GM12878 (cell line): Measurements from ENCODE around the gene ATF6B. TPM values are rescaled to one million over a fixed set of nuclear protein-coding genes. Genes with fewer than 3 reads are reported as not detected.

Source experiments
- ATAC-seq: fragments of 200-7000 bp; cut with Tn5 transposase; 3 replicates; pipeline ENCODE4 v1.9.1; 2020; ENCODE audit warnings: mild to moderate bottlenecking, moderate library complexity
- BruUV-seq: library from RNA; stranded (reverse); fragments of 400-500 nt; replicated peaks from 2 replicates; lab custom pipeline; 2021; lab: Mats Ljungman, UMichigan
- CTCF ChIA-PET: fragments of 300-600 bp; sonication (Branson Sonifier 250); formaldehyde crosslinking; extraction: SDS; loops from one replicate; lab custom pipeline; 2021; ENCODE audit warnings: inconsistent platforms; lab: Yijun Ruan, JAX
- POLR2A ChIA-PET: fragments of 350-600 bp; formaldehyde crosslinking; extraction: SDS; loops from one replicate; lab custom pipeline; 2021; ENCODE audit warnings: inconsistent platforms; lab: Charles Lee
- RAD21 ChIA-PET: fragments of 300-600 bp; sonication (Branson Sonifier 250); formaldehyde crosslinking; loops from one replicate; lab custom pipeline; 2023; ENCODE audit warnings: antibody characterized with exemption; ENCODE audit not compliant: unreplicated experiment; lab: Charles Lee
- SMC1A ChIA-PET: fragments of 300-600 bp; sonication (Branson Sonifier 250); formaldehyde crosslinking; loops from one replicate; lab custom pipeline; 2023; ENCODE audit not compliant: unreplicated experiment, uncharacterized antibody; lab: Charles Lee
- DNase-seq: peaks from one replicate; pipeline ENCODE4 v3.0.0-alpha.2; 2011; ENCODE audit warnings: low read depth, low spot score
- FAIRE-seq: peaks from 3 replicates; lab custom pipeline; 2011; peaks lifted over from hg19 to GRCh38; lab: Jason Lieb, UNC
- H2AFZ ChIP-seq: 2 replicates; pipeline ENCODE4 v1.6.0; 2011; ENCODE audit warnings: low read depth, low read length, control low read depth; ENCODE audit not compliant: control insufficient read depth
- H3K27ac ChIP-seq: 2 replicates; pipeline ENCODE4 v1.5.1; 2011; ENCODE audit warnings: control low read depth; ENCODE audit not compliant: control insufficient read depth, insufficient read depth
- H3K27me3 ChIP-seq, 2 experiments: replicated peaks in 1 of 2; 2 replicates each; pipeline versions ENCODE4 v1.6.0 to v1.6.1; 2011; ENCODE audit warnings: low read length in 1 of 2; ENCODE audit not compliant: control insufficient read depth in 2 of 2, insufficient read depth in 2 of 2
- H3K36me3 ChIP-seq, 2 experiments: 2 replicates each; pipeline ENCODE4 v1.5.1; 2011; ENCODE audit warnings: low read length in 1 of 2; ENCODE audit not compliant: control insufficient read depth in 2 of 2, insufficient read depth in 2 of 2
- H3K4me1 ChIP-seq: 2 replicates; pipeline ENCODE4 v1.6.1; 2011; ENCODE audit warnings: mild to moderate bottlenecking, low read length, moderate library complexity, mixed read lengths; ENCODE audit not compliant: control insufficient read depth, insufficient read depth
- H3K4me2 ChIP-seq: 2 replicates; pipeline ENCODE4 v1.6.0; 2011; ENCODE audit warnings: control low read depth; ENCODE audit not compliant: control insufficient read depth, insufficient read depth
- H3K4me3 ChIP-seq: fragments of 200-600 bp; sonication (generic); 2 replicates; pipeline ENCODE4 v1.5.1; 2016
- H3K79me2 ChIP-seq: 2 replicates; pipeline ENCODE4 v1.6.0; 2011; ENCODE audit warnings: low read length; ENCODE audit not compliant: control insufficient read depth, insufficient read depth
- H3K9ac ChIP-seq: 2 replicates; pipeline ENCODE4 v1.8.0; 2011; ENCODE audit warnings: low read length, control low read depth, mixed read lengths; ENCODE audit not compliant: control insufficient read depth, insufficient read depth
- H3K9me3 ChIP-seq: replicated peaks from 3 replicates; pipeline ENCODE4 v1.5.1; 2011; ENCODE audit warnings: mild to moderate bottlenecking, low read length; ENCODE audit not compliant: control insufficient read depth, insufficient read depth
- H4K20me1 ChIP-seq: 2 replicates; pipeline ENCODE4 v1.6.0; 2011; ENCODE audit not compliant: control insufficient read depth, insufficient read depth
- WGBS: methylation state at CpG from one replicate; pipeline ENCODE4 v1.1.6; 2016; ENCODE audit warnings: low lambda C conversion rate; ENCODE audit not compliant: insufficient replicate concordance, insufficient coverage; ENCODE audit errors: missing lambda C conversion rate; 5-methylcytosine and 5-hydroxymethylcytosine counted together
- in situ Hi-C: fragments of 300-500 bp; cut with MboI; formaldehyde crosslinking; loops from 9 replicates; pipeline ENCODE4 v1.14.3; 2018; ENCODE audit warnings: mixed read lengths
- intact Hi-C: fragments of 100-400 bp; cut with micrococcal nuclease; formaldehyde crosslinking; loops from one replicate; pipeline ENCODE4 v1.14.2; 2022; ENCODE audit not compliant: unreplicated experiment
- polyA plus RNA-seq, 11 experiments: library from polyadenylated mRNA; depleted of rRNA in 4 of 11; unstranded in 6 of 11; stranded (reverse) in 5 of 11; fragments of >200 nt; fragmentation: Nextera tagmentation in 4 of 11; fragmentation: Illumina TruSeq in 1 of 11; extraction: Ambion mirVana in 4 of 11; extraction: Trizol in 1 of 11; gene quantifications; 1 replicate in 1 of 11; 2 replicates in 10 of 11; pipeline versions ENCODE4 v1.2.1 to v1.2.3, GENCODE V29; 2011 to 2016; ENCODE audit warnings: inconsistent platforms in 2 of 11, missing spikeins in 2 of 11, low read depth in 1 of 11
- total RNA-seq, 4 experiments: library from RNA; depleted of rRNA in 3 of 4; stranded (reverse); fragments of >200 nt in 3 of 4; fragmentation: Illumina TruSeq in 1 of 4; extraction: Trizol in 1 of 4; gene quantifications; 2 replicates each; pipeline versions ENCODE4 v1.2.1 to v1.2.3, GENCODE V29; 2013 to 2021
- TF ChIP-seq, protein P1 (sequence below): fragments of 450-650 bp; conservative IDR thresholded peaks from 2 replicates; pipeline ENCODE4 v1.6.1; 2017; ENCODE audit warnings: mild to moderate bottlenecking, moderate library complexity
- TF ChIP-seq, protein P2 (sequence below): fragments of 450-650 bp; IDR thresholded peaks from 2 replicates; pipeline ENCODE4 v1.6.1; 2017; ENCODE audit warnings: mild to moderate bottlenecking, moderate library complexity
- TF ChIP-seq, protein P3 (sequence below): fragments of 450-650 bp; formaldehyde crosslinking; IDR thresholded peaks from 2 replicates; pipeline ENCODE4 v1.5.0; 2022; ENCODE audit warnings: mild to moderate bottlenecking, missing genetic modification characterization

ATF6B gene
- total and polyA plus RNA-seq, 10 of the 15 experiments (the other 5 are each of a cell fraction or from before 2014, with no cell fraction given), result 13.6 to 83.9 (median 44.0) TPM

DNA sequence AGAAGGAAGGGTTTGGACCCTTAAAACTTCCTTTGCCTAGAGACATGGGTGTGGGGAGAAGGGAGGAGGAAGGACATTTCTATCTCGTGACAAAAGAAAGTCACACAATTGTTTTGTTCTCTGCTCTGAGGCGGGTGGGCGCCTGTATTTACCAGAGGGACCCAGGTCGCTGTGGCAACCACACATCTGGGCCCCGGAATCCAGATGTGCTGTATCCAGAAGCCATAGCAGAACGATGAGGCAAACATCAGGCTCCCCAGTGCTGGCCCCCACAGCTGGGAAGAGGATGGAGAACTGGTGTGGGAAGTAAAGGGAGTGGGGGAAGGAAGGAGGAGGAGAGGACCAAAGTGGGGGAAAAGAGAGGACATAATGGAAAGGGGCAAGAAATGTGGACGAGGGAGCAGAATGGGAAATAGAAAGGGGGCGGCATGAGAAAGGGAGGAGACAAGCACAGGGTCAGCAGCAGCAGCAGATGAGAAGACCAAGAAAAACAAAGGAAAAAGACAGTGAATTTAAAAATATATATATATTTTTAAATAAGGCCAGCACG lies 15.5 kb downstream of the ATF6B start:
- no peaks in the 10 kb centered on the region for H3K9me3 ChIP-seq
- TF ChIP-seq, protein P1, sequence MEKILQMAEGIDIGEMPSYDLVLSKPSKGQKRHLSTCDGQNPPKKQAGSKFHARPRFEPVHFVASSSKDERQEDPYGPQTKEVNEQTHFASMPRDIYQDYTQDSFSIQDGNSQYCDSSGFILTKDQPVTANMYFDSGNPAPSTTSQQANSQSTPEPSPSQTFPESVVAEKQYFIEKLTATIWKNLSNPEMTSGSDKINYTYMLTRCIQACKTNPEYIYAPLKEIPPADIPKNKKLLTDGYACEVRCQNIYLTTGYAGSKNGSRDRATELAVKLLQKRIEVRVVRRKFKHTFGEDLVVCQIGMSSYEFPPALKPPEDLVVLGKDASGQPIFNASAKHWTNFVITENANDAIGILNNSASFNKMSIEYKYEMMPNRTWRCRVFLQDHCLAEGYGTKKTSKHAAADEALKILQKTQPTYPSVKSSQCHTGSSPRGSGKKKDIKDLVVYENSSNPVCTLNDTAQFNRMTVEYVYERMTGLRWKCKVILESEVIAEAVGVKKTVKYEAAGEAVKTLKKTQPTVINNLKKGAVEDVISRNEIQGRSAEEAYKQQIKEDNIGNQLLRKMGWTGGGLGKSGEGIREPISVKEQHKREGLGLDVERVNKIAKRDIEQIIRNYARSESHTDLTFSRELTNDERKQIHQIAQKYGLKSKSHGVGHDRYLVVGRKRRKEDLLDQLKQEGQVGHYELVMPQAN, result no peak
- TF ChIP-seq, protein P2, sequence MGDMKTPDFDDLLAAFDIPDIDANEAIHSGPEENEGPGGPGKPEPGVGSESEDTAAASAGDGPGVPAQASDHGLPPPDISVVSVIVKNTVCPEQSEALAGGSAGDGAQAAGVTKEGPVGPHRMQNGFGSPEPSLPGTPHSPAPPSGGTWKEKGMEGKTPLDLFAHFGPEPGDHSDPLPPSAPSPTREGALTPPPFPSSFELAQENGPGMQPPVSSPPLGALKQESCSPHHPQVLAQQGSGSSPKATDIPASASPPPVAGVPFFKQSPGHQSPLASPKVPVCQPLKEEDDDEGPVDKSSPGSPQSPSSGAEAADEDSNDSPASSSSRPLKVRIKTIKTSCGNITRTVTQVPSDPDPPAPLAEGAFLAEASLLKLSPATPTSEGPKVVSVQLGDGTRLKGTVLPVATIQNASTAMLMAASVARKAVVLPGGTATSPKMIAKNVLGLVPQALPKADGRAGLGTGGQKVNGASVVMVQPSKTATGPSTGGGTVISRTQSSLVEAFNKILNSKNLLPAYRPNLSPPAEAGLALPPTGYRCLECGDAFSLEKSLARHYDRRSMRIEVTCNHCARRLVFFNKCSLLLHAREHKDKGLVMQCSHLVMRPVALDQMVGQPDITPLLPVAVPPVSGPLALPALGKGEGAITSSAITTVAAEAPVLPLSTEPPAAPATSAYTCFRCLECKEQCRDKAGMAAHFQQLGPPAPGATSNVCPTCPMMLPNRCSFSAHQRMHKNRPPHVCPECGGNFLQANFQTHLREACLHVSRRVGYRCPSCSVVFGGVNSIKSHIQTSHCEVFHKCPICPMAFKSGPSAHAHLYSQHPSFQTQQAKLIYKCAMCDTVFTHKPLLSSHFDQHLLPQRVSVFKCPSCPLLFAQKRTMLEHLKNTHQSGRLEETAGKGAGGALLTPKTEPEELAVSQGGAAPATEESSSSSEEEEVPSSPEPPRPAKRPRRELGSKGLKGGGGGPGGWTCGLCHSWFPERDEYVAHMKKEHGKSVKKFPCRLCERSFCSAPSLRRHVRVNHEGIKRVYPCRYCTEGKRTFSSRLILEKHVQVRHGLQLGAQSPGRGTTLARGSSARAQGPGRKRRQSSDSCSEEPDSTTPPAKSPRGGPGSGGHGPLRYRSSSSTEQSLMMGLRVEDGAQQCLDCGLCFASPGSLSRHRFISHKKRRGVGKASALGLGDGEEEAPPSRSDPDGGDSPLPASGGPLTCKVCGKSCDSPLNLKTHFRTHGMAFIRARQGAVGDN, result no peak
- TF ChIP-seq, protein P3, sequence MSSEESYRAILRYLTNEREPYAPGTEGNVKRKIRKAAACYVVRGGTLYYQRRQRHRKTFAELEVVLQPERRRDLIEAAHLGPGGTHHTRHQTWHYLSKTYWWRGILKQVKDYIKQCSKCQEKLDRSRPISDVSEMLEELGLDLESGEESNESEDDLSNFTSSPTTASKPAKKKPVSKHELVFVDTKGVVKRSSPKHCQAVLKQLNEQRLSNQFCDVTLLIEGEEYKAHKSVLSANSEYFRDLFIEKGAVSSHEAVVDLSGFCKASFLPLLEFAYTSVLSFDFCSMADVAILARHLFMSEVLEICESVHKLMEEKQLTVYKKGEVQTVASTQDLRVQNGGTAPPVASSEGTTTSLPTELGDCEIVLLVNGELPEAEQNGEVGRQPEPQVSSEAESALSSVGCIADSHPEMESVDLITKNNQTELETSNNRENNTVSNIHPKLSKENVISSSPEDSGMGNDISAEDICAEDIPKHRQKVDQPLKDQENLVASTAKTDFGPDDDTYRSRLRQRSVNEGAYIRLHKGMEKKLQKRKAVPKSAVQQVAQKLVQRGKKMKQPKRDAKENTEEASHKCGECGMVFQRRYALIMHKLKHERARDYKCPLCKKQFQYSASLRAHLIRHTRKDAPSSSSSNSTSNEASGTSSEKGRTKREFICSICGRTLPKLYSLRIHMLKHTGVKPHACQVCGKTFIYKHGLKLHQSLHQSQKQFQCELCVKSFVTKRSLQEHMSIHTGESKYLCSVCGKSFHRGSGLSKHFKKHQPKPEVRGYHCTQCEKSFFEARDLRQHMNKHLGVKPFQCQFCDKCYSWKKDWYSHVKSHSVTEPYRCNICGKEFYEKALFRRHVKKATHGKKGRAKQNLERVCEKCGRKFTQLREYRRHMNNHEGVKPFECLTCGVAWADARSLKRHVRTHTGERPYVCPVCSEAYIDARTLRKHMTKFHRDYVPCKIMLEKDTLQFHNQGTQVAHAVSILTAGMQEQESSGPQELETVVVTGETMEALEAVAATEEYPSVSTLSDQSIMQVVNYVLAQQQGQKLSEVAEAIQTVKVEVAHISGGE (CRISPR knock-in tag), result no peak
- TF ChIP-seq, all 136 proteins: peak for 0
- no TSS peak for BruUV-seq
- no peaks in the 10 kb centered on the region for H3K79me2 ChIP-seq
- SMC1A ChIA-PET, result no interaction called here
- H3K36me3 ChIP-seq, result peaks cover 2 to 10% of the 10 kb centered on the region in 2 experiments; a peak in 3 of 4 replicates
- no peaks in the 10 kb centered on the region for H4K20me1 ChIP-seq
- no peak for DNase-seq
- no peak overlapping the region for H3K27ac ChIP-seq
- H3K27me3 ChIP-seq, result no peaks in the 10 kb centered on the region; a peak in 1 of 4 replicates
- WGBS, result 84% methylated on average over 9 of the region's 9 CpGs
- intact Hi-C loops (loop anchor here (10.0 kb wide), 1 partner anchor 672 kb away; no protein-coding TSS in a partner anchor), in situ Hi-C loops (no loop called here)
- no peak overlapping the region for H3K4me2 ChIP-seq
- RAD21 ChIA-PET, result no interaction called here
- CTCF ChIA-PET, result no interaction called here
- no peak overlapping the region for H3K4me3 ChIP-seq
- no peak overlapping the region for H2AFZ ChIP-seq
- no peak overlapping the region for H3K9ac ChIP-seq
- no peak for FAIRE-seq
- H3K4me1 ChIP-seq, result no peaks in the 10 kb centered on the region
- ATAC-seq, result no peak
- POLR2A ChIA-PET, result no interaction called here
